ENCODE data around the gene NIT2. TPM values are rescaled to one million over a fixed set of nuclear protein-coding genes. Genes with fewer than 3 reads are reported as not detected.

Gene NIT2
- total and polyA plus RNA-seq, 5 donors from 2014 or later: 26.1 to 49.4 (median 44.0) TPM

DNA sequence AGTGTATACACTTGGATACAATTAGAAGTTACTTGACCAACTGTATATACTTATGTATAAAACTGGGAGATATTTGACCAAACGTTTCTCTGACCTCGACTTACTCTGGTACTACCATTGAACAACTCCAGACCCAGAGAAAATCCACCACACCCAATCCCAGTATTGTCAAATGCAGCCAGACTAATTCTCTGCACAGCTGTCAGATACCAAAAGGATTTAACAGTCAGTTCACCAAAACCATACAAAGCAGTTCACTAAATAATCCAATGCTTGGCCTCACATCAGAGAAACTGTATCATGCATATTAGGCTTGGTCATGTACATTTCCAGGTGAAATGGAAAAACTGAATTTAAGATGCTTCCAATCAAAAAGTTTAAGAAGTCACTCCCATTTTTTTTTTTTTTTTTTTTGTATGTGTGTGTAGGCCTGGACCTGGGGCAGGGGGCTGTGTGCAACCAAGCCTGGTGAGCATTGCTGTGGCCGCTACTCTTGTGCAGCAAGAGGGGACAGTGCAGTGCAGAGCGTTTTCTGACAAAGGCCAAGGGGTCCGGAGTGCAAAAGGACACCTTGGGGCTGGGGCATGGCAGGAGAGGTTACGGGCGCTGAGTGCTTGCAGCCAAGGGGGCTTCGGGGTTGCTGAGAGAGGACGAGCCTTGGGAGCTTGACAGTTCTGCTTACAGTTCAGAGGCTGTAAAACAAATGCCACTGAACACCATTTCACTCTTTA lies 64.9 kb downstream of the NIT2 start:
- Mint-ChIP-seq H3K4me1 (peaks cover 18 to 75% (median 55%) of the 10 kb centered on the region in 4 donors), H3K27me3 (no peaks in the 10 kb centered on the region), H3K36me3 (no peaks in the 10 kb centered on the region), H3K27ac (peak overlapping the region; percentile 62 to 94 (median 91)), H3K9me3 (no peaks in the 10 kb centered on the region), H3K4me3 (peak overlapping the region; percentile 97 to 99 (median 98))
- Histone ChIP-seq H3K4me3 (ENCODE audit: low read depth, low read length) (peak overlapping the region; percentile 92), H3K9me3 (ENCODE audit: control insufficient read depth in 2 of 2, low read length in 2 of 2) (no peaks in the 10 kb centered on the region), H3K27ac (ENCODE audit: insufficient read depth, low read length, poor library complexity, severe bottlenecking) (peak overlapping the region; percentile 82), H3K4me1 (ENCODE audit: control insufficient read depth, insufficient read depth, low read length, poor library complexity, severe bottlenecking) (peaks cover 50% of the 10 kb centered on the region), H3K36me3 (ENCODE audit: control insufficient read depth, insufficient read depth, low read length) (no peaks in the 10 kb centered on the region), H3K27me3 (ENCODE audit: control insufficient read depth, insufficient read depth, low read length) (no peaks in the 10 kb centered on the region)
- ATAC-seq (ENCODE audit: low read depth in 2 of 2) (no peak), DNase-seq (no peak)

DNA sequence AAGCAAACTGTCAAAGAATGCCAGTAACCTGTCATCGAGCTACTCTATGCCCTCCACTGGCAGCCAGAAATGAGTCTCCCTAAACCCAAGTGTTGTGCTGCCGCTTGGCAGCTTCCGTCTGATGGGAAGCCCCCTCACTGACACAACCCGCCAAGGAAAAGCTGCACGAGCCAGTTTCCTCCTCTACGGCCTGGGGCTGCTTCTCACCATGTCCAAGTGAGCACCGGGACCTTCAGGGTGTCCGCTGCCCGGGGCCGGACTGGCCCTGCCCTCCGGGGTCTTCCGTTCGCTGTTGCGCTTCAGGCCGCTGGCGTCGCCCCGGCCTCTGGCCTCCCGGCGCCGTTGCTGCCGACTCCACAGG lies 65.8 kb downstream of the NIT2 start:
- DNase-seq (peak in 2 of 3 donors; percentile 27 to 64), ATAC-seq (ENCODE audit: low read depth in 2 of 2) (no peak)
- Histone ChIP-seq H3K27me3 (ENCODE audit: control insufficient read depth, insufficient read depth, low read length) (no peaks in the 10 kb centered on the region), H3K9me3 (ENCODE audit: control insufficient read depth in 2 of 2, low read length in 2 of 2) (no peaks in the 10 kb centered on the region), H3K36me3 (ENCODE audit: control insufficient read depth, insufficient read depth, low read length) (no peaks in the 10 kb centered on the region), H3K4me3 (ENCODE audit: low read depth, low read length) (peak overlapping the region; percentile 92), H3K4me1 (ENCODE audit: control insufficient read depth, insufficient read depth, low read length, poor library complexity, severe bottlenecking) (peaks cover 50% of the 10 kb centered on the region), H3K27ac (ENCODE audit: insufficient read depth, low read length, poor library complexity, severe bottlenecking) (peak overlapping the region; percentile 82)
- peaks cover 0 to 1% (median 0%) of the 10 kb centered on the region in 7 donors for H3K9me3 Mint-ChIP-seq
- peak overlapping the region; percentile 97 to 99 (median 98) for H3K4me3 Mint-ChIP-seq
- peaks cover 23 to 76% (median 58%) of the 10 kb centered on the region in 4 donors for H3K4me1 Mint-ChIP-seq
- no peaks in the 10 kb centered on the region for H3K27me3 Mint-ChIP-seq
- H3K36me3 Mint-ChIP-seq: peaks cover under 1% of the 10 kb centered on the region
- peak overlapping the region; percentile 86 to 94 (median 91) for H3K27ac Mint-ChIP-seq

- H3K36me3 ChIP-seq (ENCODE audit: control insufficient read depth, insufficient read depth, low read length): no peaks in the 10 kb centered on the region
- H3K9me3 ChIP-seq (ENCODE audit: control insufficient read depth in 2 of 2, low read length in 2 of 2): no peaks in the 10 kb centered on the region
- Mint-ChIP-seq H3K4me1 (peaks cover 21 to 76% (median 54%) of the 10 kb centered on the region in 4 donors), H3K36me3 (peaks cover 5% of the 10 kb centered on the region), H3K4me3 (peak within 1 kb of the TSS; percentile 97 to 99 (median 98)), H3K27me3 (no peaks in the 10 kb centered on the region), H3K9me3 (peaks cover 0 to 1% (median 0%) of the 10 kb centered on the region in 7 donors), H3K27ac (peak within 1 kb of the TSS; percentile 92 to 98 (median 94))
- peaks cover 50% of the 10 kb centered on the region for H3K4me1 ChIP-seq (ENCODE audit: control insufficient read depth, insufficient read depth, low read length, poor library complexity, severe bottlenecking)
- DNase-seq: peak; percentile 91 to 97 (median 95)
- no peaks in the 10 kb centered on the region for H3K27me3 ChIP-seq (ENCODE audit: control insufficient read depth, insufficient read depth, low read length)
- peak within 1 kb of the TSS; percentile 99 for H3K4me3 ChIP-seq (ENCODE audit: low read depth, low read length)
- H3K27ac ChIP-seq (ENCODE audit: insufficient read depth, low read length, poor library complexity, severe bottlenecking): peak within 1 kb of the TSS; percentile 82
- peak; percentile 91 to 93 for ATAC-seq (ENCODE audit: low read depth in 2 of 2)
Measured at GRCh38 chr3:100400780-100401673, 66.5 kb downstream of the NIT2 start, which contains the start of the genes LNP1 and TOMM70. Gene LNP1 (plus strand): TSS chr3:100401539. CDS start chr3:100429730, 28,191 bp downstream. Gene TOMM70 (minus strand): TSS chr3:100401089. CDS start chr3:100400949, 140 bp downstream.

- Histone ChIP-seq H3K27me3 (ENCODE audit: control insufficient read depth, insufficient read depth, low read length) (no peaks in the 10 kb centered on the region), H3K4me3 (ENCODE audit: low read depth, low read length) (peak overlapping the region; percentile 99), H3K4me1 (ENCODE audit: control insufficient read depth, insufficient read depth, low read length, poor library complexity, severe bottlenecking) (peaks cover 45% of the 10 kb centered on the region), H3K9me3 (ENCODE audit: control insufficient read depth in 2 of 2, low read length in 2 of 2) (no peaks in the 10 kb centered on the region), H3K27ac (ENCODE audit: insufficient read depth, low read length, poor library complexity, severe bottlenecking) (peak overlapping the region; percentile 82), H3K36me3 (ENCODE audit: control insufficient read depth, insufficient read depth, low read length) (no peaks in the 10 kb centered on the region)
- no peaks in the 10 kb centered on the region for H3K27me3 Mint-ChIP-seq
- peaks cover 5% of the 10 kb centered on the region for H3K36me3 Mint-ChIP-seq
- DNase-seq: peak in 1 of 3 donors; percentile 48
- H3K9me3 Mint-ChIP-seq: peaks cover 0 to 1% (median 0%) of the 10 kb centered on the region in 7 donors
- peak overlapping the region; percentile 92 to 98 (median 94) for H3K27ac Mint-ChIP-seq
- H3K4me3 Mint-ChIP-seq: peak overlapping the region; percentile 97 to 99 (median 98)
- H3K4me1 Mint-ChIP-seq: peaks cover 20 to 71% (median 51%) of the 10 kb centered on the region in 4 donors
- peak; percentile 13 to 16 for ATAC-seq (ENCODE audit: low read depth in 2 of 2)
Measured at GRCh38 chr3:100401674-100402041, 67.1 kb downstream of the NIT2 start.

DNA sequence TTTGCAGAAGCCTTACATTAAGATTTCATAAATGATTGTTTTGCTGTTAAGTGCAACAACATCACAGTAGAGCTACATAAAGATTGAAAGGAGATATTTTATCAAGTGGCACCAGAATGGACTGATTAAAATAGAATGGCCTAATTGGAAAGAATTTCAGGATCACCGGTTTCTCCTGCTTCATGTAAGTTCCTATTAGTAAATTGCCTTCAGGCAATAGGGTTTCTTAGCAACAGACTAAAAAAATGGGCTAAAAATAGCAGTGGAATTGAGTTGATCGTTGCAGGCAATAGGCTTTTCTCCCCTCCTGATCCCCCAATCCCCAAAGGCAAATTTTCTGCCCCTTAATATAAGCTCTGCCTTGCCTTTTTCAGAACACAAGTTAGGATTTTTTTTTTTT lies 67.7 kb downstream of the NIT2 start:
- peak overlapping the region; percentile 99 for H3K4me3 ChIP-seq (ENCODE audit: low read depth, low read length)
- H3K27ac ChIP-seq (ENCODE audit: insufficient read depth, low read length, poor library complexity, severe bottlenecking): peak overlapping the region; percentile 82
- no peaks in the 10 kb centered on the region for H3K36me3 ChIP-seq (ENCODE audit: control insufficient read depth, insufficient read depth, low read length)
- H3K27me3 ChIP-seq (ENCODE audit: control insufficient read depth, insufficient read depth, low read length): no peaks in the 10 kb centered on the region
- DNase-seq: peak in 1 of 3 donors; percentile 5
- peaks cover 2 to 5% of the 10 kb centered on the region in 2 experiments for H3K9me3 ChIP-seq (ENCODE audit: control insufficient read depth in 2 of 2, low read length in 2 of 2)
- peaks cover 6% of the 10 kb centered on the region for H3K36me3 Mint-ChIP-seq
- H3K4me1 ChIP-seq (ENCODE audit: control insufficient read depth, insufficient read depth, low read length, poor library complexity, severe bottlenecking): peaks cover 41% of the 10 kb centered on the region
- H3K4me1 Mint-ChIP-seq: peaks cover 20 to 66% (median 47%) of the 10 kb centered on the region in 4 donors
- H3K27ac Mint-ChIP-seq: peak overlapping the region; percentile 92 to 98 (median 94)
- ATAC-seq (ENCODE audit: low read depth in 2 of 2): no peak
- peak overlapping the region; percentile 97 to 99 (median 98) for H3K4me3 Mint-ChIP-seq
- H3K9me3 Mint-ChIP-seq: peaks cover 0 to 2% (median under 1%) of the 10 kb centered on the region in 7 donors
- H3K27me3 Mint-ChIP-seq: no peaks in the 10 kb centered on the region

DNA sequence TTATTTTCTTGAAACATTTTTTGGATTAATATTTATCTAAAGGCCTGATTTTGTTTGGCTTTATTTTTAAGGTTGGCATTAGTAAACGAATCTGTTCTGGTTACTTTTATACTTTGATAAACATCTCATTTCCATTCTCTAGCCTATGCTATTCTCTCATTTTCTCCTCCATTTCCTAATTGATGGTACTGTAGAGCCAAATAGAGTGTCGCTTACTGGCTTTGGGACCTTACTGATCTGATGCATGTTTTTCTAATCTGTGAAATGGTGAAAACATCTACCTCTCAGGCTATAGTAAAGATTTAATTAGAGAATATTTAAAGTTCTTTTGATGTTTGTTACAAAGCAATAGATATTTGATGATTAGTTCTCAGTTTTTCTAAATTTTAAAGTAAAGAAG lies 68.3 kb downstream of the NIT2 start:
- H3K4me1 Mint-ChIP-seq: peaks cover 20 to 61% (median 44%) of the 10 kb centered on the region in 4 donors
- H3K9me3 Mint-ChIP-seq: peaks cover 0 to 8% (median 4%) of the 10 kb centered on the region in 7 donors
- no peaks in the 10 kb centered on the region for H3K27me3 Mint-ChIP-seq
- H3K36me3 Mint-ChIP-seq: peaks cover 13% of the 10 kb centered on the region
- DNase-seq (no peak), ATAC-seq (ENCODE audit: low read depth in 2 of 2) (no peak)
- H3K36me3 ChIP-seq (ENCODE audit: control insufficient read depth, insufficient read depth, low read length): no peaks in the 10 kb centered on the region
- H3K27me3 ChIP-seq (ENCODE audit: control insufficient read depth, insufficient read depth, low read length): no peaks in the 10 kb centered on the region
- peak overlapping the region; percentile 99 for H3K4me3 ChIP-seq (ENCODE audit: low read depth, low read length)
- peaks cover 8 to 9% of the 10 kb centered on the region in 2 experiments for H3K9me3 ChIP-seq (ENCODE audit: control insufficient read depth in 2 of 2, low read length in 2 of 2)
- peak overlapping the region; percentile 82 for H3K27ac ChIP-seq (ENCODE audit: insufficient read depth, low read length, poor library complexity, severe bottlenecking)
- peak overlapping the region; percentile 97 to 99 (median 98) for H3K4me3 Mint-ChIP-seq
- peaks cover 41% of the 10 kb centered on the region for H3K4me1 ChIP-seq (ENCODE audit: control insufficient read depth, insufficient read depth, low read length, poor library complexity, severe bottlenecking)
- peak overlapping the region in 2 of 3 donors; percentile 44 to 94 for H3K27ac Mint-ChIP-seq
